PC-9 (cell line): Measurements from ENCODE around the gene PLEKHH3.

Experiments
- EZH2 ChIP-seq: fragments of 200-600 bp; sonication (generic); IDR thresholded peaks from 2 replicates; pipeline ENCODE4 v1.8.0; 2017; ENCODE audit warnings: antibody characterized with exemption, low read depth
- TF ChIP-seq, protein P1 (sequence below): fragments of 200-600 bp; sonication (generic); conservative IDR thresholded peaks from 2 replicates; pipeline ENCODE4 v1.6.1; 2017; ENCODE audit warnings: mixed run types, antibody characterized with exemption, mild to moderate bottlenecking, moderate library complexity

DNA sequence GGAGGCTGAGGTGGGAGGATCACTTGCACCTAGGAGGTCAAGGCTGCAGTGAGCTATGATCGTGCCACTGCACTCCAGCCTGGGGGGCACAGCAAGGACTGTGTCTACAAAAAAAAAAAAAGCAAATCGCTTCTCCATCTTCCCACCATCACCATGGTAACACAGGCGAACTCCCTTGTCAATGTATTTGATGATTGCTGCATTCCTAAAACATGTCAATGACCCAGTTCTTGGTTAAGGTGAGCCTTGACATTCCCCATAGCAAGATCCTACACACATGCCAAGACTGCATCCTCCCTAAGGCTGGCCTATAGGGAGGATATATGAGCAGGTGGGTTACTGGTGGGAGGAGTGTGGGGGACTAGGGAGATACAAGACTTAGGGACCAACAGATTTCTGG is 17.7 kb upstream of the PLEKHH3 start:
- TF ChIP-seq, protein P1, sequence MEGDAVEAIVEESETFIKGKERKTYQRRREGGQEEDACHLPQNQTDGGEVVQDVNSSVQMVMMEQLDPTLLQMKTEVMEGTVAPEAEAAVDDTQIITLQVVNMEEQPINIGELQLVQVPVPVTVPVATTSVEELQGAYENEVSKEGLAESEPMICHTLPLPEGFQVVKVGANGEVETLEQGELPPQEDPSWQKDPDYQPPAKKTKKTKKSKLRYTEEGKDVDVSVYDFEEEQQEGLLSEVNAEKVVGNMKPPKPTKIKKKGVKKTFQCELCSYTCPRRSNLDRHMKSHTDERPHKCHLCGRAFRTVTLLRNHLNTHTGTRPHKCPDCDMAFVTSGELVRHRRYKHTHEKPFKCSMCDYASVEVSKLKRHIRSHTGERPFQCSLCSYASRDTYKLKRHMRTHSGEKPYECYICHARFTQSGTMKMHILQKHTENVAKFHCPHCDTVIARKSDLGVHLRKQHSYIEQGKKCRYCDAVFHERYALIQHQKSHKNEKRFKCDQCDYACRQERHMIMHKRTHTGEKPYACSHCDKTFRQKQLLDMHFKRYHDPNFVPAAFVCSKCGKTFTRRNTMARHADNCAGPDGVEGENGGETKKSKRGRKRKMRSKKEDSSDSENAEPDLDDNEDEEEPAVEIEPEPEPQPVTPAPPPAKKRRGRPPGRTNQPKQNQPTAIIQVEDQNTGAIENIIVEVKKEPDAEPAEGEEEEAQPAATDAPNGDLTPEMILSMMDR = no peak
- TF ChIP-seq EZH2 = no peak
